Activated naive CD8-positive, alpha-beta T cell treated with anti-CD3 and anti-CD28 coated beads for 36 hours (primary cell): ENCODE measurements around the gene RGS7BP. TPM values are rescaled to one million over a fixed set of nuclear protein-coding genes. Genes with fewer than 3 reads are reported as not detected.

Experiments
- DNase-seq: peaks from one replicate; pipeline ENCODE4 v3.0.0; 2021
- H3K27ac Mint-ChIP-seq: one replicate; pipeline ENCODE4 v1.8.0; 2022; ENCODE audit warnings: mild to moderate bottlenecking, moderate library complexity, mixed read lengths
- H3K27me3 Mint-ChIP-seq: one replicate; pipeline ENCODE4 v1.8.0; 2022; ENCODE audit warnings: mild to moderate bottlenecking, mixed read lengths
- H3K36me3 Mint-ChIP-seq: one replicate; pipeline ENCODE4 v1.8.0; 2021; ENCODE audit warnings: mild to moderate bottlenecking, mixed read lengths
- H3K4me1 Mint-ChIP-seq: one replicate; pipeline ENCODE4 v1.8.0; 2021; ENCODE audit warnings: mixed read lengths
- H3K4me3 Mint-ChIP-seq: one replicate; pipeline ENCODE4 v1.8.0; 2022; ENCODE audit warnings: mild to moderate bottlenecking, moderate library complexity, mixed read lengths
- H3K9me3 Mint-ChIP-seq: one replicate; pipeline ENCODE4 v1.8.0; 2022; ENCODE audit warnings: mixed read lengths
- total RNA-seq, 2 experiments: library from RNA; stranded (reverse); gene quantifications; one replicate each; pipeline ENCODE4 v1.2.3, GENCODE V29; 2021

RGS7BP gene
- total RNA-seq, 2 experiments from 2014 or later, result not detected

DNA sequence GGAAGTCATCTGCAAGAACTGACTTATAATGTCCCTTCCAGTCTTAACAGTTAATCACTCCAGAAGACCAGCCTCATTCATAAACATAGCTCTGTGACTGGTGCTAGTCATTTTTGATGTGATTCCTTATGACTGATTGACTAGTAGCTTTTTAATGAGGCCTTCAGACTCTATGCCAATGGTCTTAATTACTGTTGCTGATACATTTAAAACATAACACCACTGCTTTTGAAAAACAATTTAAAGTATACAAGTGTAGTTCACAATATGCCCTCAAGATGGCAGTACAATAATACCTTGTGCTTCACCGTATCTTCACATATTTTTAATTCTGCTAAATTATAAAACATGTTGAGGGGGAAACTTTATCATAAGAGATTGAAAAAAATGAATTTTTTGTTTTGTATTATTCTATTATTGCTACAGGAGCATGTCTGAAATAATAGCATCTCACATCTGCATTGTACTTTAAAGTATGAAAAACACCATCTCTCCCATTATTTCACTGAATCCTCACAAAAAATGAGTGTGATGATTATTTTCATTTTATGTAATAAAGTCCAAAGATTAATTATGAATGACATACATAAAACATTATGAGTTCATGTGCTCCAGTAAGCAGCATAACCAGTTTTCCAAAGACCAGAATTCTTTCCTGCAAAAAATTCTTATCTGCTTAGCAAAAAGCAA, 129.3 kb downstream of the RGS7BP start:
- Mint-ChIP-seq H3K4me1 (peaks cover 4% of the 10 kb centered on the region), H3K36me3 (no peaks in the 10 kb centered on the region), H3K27ac (no peak overlapping the region), H3K9me3 (no peaks in the 10 kb centered on the region), H3K4me3 (no peak overlapping the region), H3K27me3 (peaks cover 19% of the 10 kb centered on the region)
- no peak for DNase-seq

DNA sequence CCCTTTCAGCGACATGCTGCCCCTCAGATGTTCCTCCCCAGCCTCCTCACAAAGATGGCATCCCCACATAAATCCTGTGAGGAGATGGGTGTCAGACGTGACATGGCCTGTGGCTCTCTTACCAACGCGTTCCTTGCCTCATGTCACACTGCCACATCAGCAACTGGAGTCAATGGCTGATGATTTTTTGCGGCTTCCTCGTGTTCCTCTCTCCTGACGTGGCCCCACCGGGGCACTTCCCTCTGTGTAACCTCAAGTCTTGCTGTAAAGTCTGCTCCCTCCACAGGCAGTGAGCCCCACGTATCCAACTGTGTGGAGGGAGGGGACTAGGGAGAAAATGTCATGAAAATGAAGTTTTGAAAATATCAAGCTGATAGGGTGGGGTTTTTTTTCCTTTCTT, 131.3 kb downstream of the RGS7BP start:
- Mint-ChIP-seq H3K4me1 (peaks cover 4% of the 10 kb centered on the region), H3K27me3 (peaks cover 19% of the 10 kb centered on the region), H3K27ac (no peak overlapping the region), H3K36me3 (no peaks in the 10 kb centered on the region), H3K4me3 (peak overlapping the region; percentile 5), H3K9me3 (no peaks in the 10 kb centered on the region)
- no peak for DNase-seq

DNA sequence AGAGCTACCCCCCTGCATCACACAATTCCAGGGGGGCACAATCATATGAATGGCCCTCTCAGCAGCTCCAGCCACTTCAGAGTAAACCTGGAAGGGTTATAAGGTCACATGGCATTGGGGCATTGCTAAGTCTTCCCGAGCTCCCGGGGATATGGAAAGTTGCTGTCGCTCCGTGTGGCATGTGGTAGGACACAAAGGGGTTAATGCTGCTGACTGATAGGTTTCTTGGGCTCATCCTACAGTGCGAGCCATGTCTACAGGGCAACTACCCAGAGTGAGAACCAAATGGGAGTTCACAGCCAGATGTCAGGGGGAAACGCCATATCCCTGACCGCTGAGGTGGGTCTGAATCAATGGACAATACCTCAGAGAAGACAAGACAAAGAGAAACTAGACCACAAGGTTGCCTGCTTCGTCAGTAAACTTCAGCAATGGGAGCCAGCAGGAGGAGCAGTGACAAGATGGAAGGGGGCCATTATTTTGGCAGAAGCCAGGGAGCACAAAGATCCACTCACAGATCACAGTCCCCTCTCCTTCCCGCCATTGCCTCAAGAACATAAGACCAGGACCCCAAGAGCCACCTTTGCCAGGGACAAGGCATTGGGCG, 132.1 kb downstream of the RGS7BP start:
- Mint-ChIP-seq H3K27me3 (peaks cover 19% of the 10 kb centered on the region), H3K9me3 (no peaks in the 10 kb centered on the region), H3K4me3 (no peak overlapping the region), H3K4me1 (peaks cover 4% of the 10 kb centered on the region), H3K27ac (no peak overlapping the region), H3K36me3 (no peaks in the 10 kb centered on the region)
- no peak for DNase-seq

DNA sequence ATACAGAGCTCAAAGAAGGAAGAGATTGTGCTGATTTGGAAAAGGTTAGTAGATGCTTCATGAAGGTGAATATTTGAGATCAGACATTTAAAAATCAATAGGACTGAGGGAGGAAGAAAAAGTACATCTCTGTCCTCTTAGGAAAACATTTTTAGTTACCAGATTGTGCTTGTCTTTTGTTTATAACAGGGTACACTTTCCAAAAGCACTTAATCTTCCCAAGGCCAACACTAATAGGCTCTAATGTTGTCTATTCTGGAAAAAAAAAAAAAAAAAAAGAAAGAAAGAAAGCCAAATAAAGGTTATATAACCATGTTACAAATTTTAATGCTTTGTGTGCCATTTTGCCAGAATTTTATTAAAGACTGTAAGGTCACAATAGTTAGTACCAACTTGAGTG, 139.0 kb downstream of the RGS7BP start:
- Mint-ChIP-seq H3K9me3 (no peaks in the 10 kb centered on the region), H3K27ac (no peak overlapping the region), H3K4me3 (no peak overlapping the region), H3K36me3 (no peaks in the 10 kb centered on the region), H3K27me3 (no peaks in the 10 kb centered on the region), H3K4me1 (no peaks in the 10 kb centered on the region)
- no peak for DNase-seq

DNA sequence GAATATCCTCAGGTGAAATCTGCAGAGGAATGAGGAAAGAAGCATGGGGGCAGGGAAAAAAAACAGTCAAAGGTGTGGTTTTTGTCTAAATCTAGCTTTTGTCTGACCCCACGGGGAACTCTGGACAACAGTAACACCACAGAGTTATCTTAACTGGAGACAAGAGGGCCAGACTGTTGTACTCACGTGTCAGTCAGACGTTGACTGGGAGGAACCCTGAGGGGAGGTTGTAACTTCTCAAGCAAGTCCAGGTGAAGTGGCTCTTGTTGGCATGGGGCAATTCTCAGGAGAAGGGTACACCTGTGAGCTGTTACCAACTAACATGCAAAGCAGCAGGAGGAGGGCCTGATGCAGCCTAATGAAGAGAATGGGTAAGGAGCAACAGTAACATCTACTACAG, 140.4 kb downstream of the RGS7BP start:
- Mint-ChIP-seq H3K27ac (no peak overlapping the region), H3K27me3 (no peaks in the 10 kb centered on the region), H3K9me3 (no peaks in the 10 kb centered on the region), H3K4me1 (no peaks in the 10 kb centered on the region), H3K36me3 (no peaks in the 10 kb centered on the region), H3K4me3 (no peak overlapping the region)
- DNase-seq, result no peak

DNA sequence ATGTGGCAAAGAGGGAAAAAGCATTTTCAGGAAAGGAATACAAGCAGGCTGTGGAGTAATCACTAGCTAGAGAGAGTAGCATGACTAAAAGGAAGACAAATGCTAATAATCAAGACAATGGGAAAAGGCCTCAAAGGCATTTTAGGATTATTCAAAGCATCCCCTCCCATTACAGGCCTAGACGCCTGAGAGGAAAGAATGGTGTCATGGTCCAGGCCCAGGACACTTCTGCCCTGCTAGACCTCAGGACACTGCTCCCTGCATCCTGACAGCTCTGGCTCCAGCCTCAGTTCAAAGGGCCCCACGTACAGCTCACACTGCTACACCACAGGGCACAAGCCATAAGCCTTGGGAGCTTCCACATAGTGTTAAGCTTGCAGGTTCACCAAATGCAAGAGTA, 143.7 kb downstream of the RGS7BP start:
- H3K27me3 Mint-ChIP-seq, result no peaks in the 10 kb centered on the region
- DNase-seq, result no peak
- H3K4me3 Mint-ChIP-seq, result no peak overlapping the region
- no peaks in the 10 kb centered on the region for H3K9me3 Mint-ChIP-seq
- H3K4me1 Mint-ChIP-seq, result no peaks in the 10 kb centered on the region
- no peak overlapping the region for H3K27ac Mint-ChIP-seq
- no peaks in the 10 kb centered on the region for H3K36me3 Mint-ChIP-seq

DNA sequence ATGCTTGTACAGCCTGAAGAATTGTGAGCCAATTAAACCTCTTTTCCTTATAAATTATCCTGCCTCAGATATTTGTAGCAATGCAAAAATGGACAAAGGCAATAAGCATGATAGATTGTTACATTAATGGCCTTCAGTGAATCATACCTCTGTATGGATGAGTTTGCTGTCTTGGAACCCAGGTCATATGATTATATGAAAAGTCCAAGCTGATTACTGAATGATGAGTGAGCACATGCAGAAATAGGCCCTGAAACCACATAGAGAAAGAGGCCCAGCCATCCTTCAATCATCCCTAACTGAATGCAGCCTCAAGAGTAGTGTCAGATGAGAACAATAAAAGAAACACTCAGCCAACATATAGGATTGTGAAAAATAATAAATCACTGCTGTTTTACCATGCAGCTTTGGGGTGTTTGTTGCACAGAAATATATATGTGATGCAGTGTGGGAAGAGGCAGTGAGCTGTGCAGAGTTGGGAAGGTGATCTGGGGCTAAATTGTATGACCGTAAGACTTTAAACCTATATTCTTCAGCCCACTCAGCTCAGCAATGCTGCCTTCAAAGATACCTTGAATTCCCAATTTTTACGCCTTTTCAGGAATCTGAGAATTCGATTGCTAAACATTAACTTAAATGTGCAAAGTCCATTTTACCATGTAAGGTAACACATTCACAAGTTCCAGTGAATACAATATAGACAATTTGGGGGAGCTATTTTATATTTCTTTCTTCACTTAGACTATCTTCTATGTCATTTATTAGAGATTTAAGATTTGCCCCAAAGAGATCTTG, 148.1 kb downstream of the RGS7BP start:
- Mint-ChIP-seq H3K27ac (no peak overlapping the region), H3K27me3 (no peaks in the 10 kb centered on the region), H3K9me3 (peaks cover 2% of the 10 kb centered on the region), H3K4me1 (no peaks in the 10 kb centered on the region), H3K4me3 (no peak overlapping the region), H3K36me3 (no peaks in the 10 kb centered on the region)
- DNase-seq, result no peak

DNA sequence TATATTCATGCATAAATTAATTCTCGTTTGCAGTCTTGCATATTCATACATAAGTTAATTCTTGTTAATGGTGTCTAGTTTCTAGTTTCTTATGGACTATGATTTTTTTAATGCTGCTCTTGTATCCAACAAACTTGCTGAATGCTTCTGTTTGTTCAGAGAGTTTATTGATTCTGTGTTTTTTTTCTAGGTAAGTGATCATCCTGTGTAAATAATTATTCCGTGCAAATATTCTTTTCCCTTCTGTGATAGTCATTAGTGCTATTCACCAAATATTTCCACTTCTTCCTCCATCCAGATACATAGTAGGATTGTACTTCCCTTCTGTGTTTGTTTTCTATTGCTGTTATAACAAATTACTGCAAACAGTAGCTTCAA, 148.7 kb downstream of the RGS7BP start:
- Mint-ChIP-seq H3K9me3 (peaks cover 2% of the 10 kb centered on the region), H3K27ac (no peak overlapping the region), H3K4me3 (no peak overlapping the region), H3K4me1 (no peaks in the 10 kb centered on the region), H3K36me3 (no peaks in the 10 kb centered on the region), H3K27me3 (no peaks in the 10 kb centered on the region)
- DNase-seq, result no peak

DNA sequence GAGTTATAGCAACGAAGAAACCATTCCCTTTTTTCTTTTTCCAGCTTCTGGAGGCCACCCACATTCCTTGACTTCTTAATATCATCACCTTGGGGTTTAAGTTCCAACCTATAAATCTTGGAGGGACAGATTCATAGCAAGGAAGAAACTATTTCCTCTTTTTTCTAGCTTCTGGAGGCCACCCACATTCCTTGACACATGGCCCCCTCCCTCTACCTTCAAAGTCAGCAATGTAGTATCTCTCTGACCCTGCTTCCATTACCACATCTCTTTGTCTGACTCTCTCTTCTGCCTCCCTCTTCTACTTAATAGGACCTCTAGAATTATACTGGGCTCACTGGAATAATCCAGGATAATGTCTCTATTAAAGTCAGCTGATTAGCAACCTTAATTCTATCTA, 149.8 kb downstream of the RGS7BP start:
- Mint-ChIP-seq H3K4me1 (no peaks in the 10 kb centered on the region), H3K27ac (no peak overlapping the region), H3K4me3 (no peak overlapping the region), H3K9me3 (peaks cover 2% of the 10 kb centered on the region), H3K36me3 (no peaks in the 10 kb centered on the region), H3K27me3 (no peaks in the 10 kb centered on the region)
- no peak for DNase-seq

DNA sequence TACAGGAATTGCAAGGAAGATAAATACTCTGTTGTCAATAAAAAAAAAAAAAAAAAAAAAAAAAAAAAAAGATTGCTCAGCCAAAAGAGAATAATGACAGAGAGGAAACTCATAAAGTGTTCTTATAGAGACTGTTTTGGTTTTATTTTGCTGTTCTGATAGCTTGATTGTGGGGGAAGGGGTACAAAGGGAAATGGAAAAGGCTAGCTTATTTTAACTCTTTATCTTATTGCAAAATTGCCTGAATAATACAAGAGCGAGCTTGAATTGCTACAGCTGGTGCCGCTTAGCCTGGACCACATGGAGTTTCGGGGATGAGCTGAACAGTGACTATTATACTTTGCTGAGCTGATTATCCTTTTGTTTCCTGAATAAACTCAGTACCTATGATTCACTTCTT, 153.5 kb downstream of the RGS7BP start:
- DNase-seq, result no peak
- Mint-ChIP-seq H3K27ac (no peak overlapping the region), H3K4me3 (no peak overlapping the region), H3K9me3 (peaks cover 2% of the 10 kb centered on the region), H3K27me3 (peaks cover under 1% of the 10 kb centered on the region), H3K36me3 (no peaks in the 10 kb centered on the region), H3K4me1 (no peaks in the 10 kb centered on the region)

Other genes with a start within 250 kb of the RGS7BP start
- gene SHISAL2B, start 184.5 kb downstream of the RGS7BP start, total RNA-seq, result not detected